OCI-M1 (cell line): ENCODE measurements around the gene TGFBR3L.
"Not testable (repeated sequence)": the region's sequence is repeated elsewhere in the genome, so short reads cannot be mapped to it uniquely, and the experiment has no call there.

Source experiments
- DNase-seq: peaks from one replicate; lab custom pipeline; 2025; lab: John Stamatoyannopoulos, UW

TGFBR3L gene

DNA sequence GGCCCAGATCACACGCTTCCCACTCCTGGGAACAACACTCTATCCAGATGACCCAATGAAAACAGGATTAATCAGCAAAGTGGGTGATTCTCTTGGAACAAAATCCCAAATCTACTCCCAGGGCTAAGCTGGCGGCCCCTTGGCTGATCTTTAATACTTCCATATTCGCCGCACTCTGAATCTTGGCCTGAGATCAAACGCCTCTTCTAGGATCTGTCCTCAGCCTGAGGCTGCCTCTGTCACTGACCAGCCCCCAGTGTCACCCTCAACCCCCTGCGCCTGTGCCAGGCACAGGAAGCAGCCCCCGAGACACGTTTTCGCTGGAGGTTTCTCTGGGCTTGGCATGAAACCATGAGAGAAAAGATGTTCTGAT, 13.7 kb downstream of the TGFBR3L start:
- DNase-seq: no peak

DNA sequence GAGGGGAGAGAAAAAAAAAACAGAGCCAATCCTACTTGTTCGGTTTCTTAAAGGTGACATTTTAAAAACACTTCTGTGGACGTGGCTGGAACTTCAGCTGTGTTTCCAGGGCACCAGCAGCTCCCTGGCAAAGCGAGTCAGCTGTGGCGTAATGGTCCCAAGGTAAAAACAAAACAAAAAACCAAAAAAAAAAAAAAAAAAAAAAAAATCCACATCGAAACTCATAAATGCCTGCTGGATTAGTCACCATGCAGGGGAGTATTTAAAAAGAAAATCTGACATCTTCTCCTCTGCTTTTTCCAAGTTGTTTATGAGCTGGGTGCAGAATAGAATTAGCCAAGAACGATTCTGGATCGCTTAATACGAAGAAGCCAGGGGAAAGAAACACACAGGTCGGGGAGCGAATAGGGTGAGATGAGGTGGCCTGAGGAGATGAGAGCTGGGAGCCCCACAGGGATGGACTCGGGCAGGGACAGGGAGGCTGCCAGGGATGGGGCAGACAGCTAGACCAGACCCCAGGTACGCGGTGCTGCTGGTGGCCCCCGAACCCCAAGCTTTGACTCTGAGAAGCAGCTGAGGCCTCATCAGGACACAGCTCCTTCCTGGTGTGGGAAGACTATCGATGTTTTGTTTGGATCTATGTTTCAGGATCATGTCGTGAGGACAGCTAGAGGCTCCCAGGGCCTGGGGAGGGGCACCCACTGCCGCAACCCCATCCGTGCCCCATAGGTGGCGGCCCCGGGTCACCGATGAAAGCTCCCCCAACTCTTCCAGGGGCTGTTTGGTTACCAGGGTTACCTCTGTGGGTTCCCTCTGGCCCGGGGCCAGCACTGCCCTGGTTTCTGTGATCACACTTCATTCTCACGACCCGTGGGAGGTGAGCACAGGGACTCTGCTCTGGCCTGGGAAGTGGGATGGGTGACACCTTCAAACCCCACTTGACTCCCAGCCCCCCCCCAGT, 14.4 kb downstream of the TGFBR3L start:
- peak; percentile 88 for DNase-seq

DNA sequence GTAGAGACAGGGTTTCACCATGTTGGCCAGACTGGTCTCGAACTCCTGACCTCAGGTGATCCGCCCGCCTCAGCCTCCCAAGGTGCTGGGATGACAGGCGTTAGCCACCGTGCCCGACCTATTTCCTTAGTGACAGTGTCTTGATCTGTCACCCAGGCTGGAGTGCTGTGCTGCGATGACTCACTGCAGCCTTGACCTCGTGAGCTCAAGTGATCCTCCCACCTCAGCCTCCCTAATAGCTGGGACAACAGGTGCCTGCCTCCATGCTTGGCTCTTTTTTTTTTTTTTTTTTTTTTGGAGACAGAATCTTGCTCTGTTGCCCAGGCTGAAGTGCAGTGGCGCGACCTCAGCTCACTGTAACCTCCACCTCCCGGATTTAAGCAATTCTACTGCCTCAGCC, 15.4 kb downstream of the TGFBR3L start:
- DNase-seq: not testable (repeated sequence)

DNA sequence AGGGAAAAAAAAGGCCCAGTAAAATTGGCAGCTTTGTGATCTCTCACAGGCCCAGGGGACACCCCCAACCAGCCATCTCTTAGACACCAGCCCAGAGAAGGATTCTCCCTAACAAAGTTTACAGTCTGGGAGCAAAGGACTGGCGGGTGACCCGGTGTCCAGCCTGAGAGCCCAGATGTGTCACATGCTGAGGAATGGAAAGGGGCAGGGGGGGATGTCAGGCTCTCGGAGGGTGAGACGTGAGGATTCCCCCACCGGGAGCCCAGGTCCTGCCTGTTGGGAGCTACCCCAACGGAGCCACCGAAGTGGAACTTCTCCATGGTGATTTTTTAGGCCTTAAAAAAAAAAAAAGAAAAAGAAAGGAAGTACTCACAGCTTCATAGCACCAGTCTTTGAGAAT, 16.1 kb downstream of the TGFBR3L start:
- no peak for DNase-seq

DNA sequence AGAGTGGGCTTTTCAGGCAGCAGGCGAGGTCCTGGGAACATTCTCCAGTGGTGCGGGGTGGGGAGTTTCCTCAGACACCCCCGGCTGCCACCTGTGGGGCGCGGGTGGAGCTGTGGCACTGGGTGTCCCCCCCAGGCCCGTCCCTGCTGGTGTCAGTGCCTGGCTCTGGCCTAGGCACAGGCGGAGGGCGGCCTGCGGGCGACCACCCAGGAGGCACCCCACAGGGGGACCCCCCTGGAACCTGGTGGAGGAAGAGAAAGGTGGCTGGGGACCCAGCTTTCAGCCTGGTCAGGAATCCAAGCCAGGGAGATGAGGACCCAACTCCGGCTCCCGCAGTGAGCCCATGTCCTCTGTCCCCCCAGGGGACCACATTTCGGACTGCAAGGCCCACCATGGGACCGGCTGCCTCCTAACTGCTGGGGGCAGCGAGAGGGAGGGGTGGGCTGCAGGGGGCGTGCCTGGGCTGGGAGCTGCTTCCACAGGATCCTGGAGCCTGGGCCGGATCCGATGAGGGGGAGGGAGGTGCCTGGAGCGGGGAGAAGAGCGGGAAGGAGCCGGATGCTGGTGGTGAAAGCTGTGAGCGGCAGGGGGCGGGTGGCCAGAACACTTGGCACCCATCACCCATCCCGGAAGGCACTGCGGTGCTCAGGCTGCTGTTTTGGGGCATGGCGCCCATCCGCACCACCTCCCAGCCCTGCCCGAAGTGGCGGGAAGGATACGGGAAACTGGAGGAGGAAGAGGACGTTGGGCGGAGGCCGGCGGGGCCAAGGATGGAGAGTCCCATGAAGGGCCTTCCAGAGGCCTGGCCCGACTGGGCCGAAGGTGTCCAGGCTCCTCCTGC, 16.8 kb downstream of the TGFBR3L start:
- DNase-seq: no peak

DNA sequence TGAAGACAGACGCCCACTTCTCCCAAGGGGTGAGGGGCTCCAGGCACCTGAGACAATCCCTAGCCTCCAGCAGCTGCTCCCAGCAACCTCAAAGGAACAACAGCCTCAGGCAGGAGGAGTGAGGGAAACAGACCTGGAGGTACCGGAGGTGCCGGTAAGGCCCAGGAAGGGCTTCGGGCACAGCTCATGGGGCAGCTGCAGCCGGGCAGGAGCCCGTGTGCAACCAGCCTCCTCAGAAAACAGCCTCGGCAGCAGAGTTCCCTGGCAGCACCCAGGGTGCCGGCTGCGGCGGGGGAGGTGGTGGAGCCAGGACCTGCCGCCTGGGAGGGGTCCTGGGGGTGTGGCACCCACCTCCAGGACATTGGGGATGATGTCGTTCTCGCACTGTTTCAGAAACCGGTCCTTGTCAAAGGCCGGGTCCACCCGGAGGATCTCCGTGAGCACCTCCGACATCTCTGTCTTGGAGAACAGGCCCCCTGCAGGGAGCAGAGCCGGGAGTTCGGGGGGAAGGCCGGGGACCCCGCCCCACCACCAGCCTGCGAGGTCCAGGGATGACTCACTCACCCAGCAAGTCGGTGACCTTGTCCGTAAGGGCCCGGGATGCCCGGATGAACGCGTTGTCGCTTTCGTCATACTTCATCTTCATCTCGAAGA, 17.8 kb downstream of the TGFBR3L start:
- no peak for DNase-seq

DNA sequence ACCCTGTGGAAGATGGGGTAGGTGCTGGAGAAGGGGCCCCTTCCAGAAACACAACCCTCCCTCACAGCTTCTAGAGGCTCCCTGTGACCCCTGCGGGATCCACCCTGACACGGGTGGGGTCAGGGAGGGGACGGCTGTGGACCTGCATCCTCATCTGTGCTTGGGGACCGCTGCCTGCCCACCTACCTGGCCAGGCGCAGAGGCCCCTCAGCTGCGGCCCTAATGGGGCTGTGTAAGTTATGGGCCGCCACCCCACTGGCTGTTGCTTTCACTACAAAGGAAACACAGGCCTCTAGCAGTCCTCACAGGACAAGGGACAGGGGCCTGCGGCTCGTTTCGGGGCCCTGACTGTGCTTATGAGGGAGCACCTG, 18.3 kb downstream of the TGFBR3L start:
- DNase-seq: no peak

DNA sequence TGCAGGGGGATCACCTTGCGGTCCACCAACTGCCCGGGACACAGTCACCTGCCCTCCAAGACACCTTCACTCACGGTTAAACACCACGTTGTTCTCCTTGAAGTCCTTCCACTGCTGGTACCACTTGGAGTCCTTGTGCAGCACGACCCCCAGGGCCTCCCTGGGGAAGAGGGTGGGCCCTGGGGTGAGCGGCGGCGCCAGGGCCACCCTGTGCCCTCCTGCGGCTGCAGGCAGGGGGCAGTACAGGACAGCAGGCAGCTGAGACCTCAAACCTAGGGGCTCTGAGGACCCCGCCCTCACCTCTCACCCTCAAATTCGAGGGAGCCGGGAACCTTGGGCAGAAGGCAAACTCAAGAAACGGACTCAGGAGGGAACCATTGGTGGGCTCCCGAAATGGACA, 18.8 kb downstream of the TGFBR3L start:
- no peak for DNase-seq

DNA sequence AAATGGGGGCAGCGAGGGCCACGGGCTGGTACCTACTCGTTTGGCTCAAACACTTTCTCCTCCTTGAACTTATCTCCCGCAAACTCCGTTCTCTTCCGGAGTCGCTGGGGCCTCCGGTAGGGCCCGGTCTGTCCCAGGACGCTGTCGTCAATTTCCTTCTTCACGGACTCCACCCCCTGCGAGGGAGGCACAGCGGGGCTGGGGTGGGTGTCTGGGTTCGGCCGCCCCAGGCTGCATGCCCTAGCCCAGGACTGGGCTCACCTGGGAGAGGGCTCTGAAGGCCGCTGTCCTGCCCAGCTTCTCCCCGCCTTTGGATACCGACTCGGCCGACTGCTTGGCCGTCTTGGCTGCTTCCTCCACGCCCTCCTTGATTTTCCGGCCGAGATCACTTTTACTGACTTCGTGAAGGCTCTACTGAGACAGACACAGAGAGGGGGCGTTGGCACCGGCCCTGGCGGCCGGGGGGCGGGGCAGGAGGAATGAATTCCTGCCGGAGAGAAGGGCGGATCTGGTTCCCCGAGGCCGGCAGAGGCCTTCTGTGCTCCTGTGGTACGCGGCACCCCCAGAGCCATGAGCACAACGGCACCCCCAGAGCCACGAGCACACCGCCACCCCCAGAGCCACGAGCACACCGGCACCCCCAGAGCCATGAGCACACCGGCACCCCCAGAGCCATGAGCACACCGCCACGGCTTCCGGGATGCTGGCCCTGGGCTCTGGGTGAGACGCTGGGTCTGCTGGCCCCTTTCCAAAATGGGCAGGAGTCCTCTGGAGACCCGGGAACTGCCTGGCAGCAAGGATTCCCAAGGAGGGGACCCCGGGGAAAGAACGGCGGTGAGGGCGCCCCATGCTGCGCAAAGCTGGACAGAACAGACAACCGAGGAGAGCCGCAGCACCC, 19.4 kb downstream of the TGFBR3L start:
- DNase-seq: no peak

DNA sequence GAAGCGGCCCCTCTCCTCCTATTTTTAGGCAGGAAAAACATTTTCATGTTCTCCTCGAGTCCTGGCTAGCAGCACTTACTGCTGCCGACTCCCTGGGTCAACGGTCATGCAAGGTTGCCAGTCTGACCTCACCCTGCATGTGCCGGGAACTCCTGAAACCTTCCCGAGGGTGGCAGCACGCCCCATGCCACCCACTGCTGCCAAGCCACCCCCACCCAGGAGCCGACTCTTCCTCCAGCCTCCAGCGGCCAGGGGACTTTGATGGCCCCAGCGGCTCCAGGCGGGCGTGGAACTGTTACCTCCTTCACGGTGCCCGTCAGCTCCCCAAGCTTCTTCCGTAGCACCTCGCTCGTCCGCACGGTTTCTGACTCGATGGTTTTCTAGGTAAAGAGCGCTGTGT, 20.1 kb downstream of the TGFBR3L start:
- DNase-seq: no peak

DNA sequence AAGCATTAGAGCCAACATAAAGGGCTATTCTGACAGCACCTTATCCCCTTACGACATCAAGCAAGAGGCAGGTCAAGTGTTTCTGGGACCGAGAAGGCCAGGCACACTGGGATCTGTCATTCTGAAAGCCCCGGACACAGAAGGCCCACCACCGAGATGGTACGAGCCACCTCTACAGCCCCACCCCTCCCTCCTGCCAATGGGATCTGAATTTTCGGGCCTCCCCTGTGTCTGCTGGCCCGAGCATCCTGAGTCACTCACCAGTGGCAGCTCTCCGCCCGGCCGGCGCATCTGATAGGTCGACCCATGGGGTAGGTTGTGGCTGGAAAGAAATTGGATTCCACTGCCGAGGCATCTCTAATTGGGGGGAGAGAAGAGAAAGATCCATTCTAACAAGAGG, 26.2 kb downstream of the TGFBR3L start:
- no peak for DNase-seq

DNA sequence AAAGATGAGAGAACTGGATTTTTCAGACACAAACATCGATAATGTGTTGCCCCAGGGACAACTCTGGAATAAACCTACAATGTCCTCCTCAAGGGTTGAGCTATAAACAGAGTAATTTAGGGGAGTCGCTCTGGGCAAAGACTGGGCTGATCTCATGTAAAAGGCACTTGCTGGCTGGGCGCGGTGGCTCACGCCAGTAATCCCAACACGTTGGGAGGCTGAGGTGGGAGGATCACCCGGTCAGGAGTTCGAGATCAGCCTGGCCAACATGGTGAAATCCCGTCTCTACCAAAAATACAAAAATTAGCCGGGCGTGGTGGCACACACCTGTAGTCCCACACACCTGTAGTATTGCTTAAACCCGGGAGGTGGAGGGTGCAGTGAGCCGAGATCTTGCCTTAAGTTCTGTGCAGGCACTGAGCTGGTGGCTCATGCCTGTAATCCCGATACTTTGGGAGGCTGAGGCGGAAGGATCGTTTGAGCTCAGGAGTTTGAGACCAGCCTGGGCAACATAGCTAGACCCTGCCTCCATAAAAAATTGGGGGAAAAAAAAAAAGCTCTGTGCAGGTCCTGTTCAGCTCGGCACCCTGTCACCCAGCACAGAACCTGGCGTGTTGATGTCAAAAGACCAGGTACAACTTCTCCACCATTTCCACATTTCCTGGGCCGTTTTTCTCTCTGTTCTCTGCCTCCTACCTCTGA, 27.4 kb downstream of the TGFBR3L start:
- no peak for DNase-seq

DNA sequence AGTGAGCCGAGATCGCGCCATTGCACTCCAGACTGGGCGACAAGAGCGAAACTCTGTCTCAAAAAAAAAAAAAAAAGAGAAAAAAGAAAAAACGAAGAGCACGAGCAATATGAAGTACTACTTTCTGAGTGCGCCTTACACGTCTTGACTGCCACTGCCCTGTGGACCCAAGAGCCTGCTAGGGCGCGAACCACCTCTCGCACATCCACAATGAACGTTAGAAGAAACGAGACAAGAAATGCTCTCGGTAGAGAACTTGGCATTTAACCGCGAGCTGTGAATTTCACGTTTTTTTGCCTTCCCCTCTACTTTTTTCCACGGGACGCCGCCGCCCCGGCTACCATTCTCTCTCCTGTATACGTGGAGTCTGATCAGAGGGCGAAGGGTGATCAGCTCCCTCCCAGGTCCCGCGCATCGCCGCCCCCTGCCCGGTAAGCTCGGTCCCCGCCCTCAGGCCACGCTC, 28.4 kb downstream of the TGFBR3L start:
- DNase-seq: peak; percentile 40

DNA sequence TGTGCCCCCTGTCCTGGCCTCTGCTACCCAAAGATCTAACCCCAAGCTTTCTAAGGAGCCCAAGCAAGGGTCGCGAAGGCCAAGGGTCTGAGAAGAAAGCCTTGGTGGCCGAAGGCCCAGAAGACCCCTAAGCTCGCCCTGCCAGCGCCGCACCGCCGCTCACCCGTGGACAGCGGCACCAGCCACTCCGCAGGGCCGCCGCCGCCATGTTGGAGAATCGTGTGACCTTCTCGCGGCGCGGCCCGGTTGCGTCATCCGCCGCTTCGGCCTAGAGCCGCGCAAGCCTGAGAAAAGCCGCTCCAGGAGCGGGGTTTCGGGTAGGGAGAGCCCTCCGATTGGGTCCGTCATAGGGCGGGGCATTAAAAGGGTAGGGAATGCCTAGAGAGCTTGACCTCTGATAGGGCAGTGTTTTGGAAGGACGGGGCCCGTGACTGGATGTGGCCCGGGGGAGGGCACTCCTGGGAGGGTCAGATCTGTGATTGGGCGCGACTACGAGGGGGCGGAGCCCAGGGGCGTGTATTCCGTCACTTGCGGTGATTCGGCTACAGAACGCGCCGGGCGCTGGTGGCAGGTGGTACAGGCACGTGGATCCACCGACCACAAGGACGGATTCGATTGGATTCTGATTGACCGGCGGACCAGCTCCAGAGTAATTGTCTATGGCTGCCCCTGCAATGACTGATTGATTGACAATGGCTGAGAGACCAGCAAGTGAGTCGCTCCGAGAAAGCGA, 29.0 kb downstream of the TGFBR3L start, which contains the start of gene TIMM44:
TIMM44 (minus strand) TSS at position 223 of the 733 bp plus-strand sequence; CDS start at position 208, 15 bp downstream.
- peak; percentile 100 for DNase-seq

DNA sequence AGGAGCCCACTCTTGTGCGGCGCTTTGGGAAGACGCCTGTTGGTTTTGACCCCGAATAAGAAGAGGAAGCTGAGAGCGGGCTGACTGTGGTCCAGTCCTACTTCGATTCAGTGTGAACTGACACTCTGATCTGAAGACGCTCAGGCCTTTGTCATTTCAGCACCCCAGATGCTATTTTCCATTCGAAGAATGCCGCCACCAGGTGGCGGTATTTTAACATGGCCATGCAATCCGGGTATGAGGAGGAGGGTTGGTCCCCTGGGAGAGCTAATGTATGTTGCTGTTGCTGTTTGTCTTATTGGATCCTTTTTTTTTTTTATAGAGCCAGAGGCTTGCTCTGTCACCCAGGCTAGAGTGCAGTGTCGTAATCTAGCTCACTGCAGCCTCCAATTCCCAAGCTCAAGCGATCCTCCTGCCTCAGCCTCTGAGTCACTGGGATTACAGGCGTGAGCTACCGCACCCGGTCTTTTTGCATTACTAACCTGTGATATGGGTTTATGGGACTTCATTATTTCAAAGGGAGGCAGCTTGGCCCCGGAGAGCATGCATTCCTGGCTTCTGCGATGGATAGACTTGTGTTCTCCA, 29.6 kb downstream of the TGFBR3L start:
- peak; percentile 97 for DNase-seq

DNA sequence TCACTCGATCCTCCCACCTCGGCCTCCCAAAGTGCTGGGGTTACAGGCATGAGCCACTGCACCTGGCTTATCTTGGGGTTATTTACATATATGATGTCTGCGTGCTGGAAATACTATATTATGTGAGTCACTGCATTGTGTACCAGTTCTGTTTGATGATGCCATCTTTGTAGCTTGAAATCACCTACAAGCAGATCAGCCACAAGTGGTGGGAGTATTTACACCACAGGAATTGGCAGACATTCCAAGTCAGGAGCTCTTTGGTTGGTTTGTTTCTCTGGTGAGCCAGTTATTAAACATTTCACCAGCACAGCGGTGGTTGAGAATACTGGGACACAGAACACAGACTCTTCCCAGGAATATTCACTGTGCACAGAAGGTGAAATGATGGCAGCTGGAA, 33.3 kb downstream of the TGFBR3L start:
- no peak for DNase-seq

DNA sequence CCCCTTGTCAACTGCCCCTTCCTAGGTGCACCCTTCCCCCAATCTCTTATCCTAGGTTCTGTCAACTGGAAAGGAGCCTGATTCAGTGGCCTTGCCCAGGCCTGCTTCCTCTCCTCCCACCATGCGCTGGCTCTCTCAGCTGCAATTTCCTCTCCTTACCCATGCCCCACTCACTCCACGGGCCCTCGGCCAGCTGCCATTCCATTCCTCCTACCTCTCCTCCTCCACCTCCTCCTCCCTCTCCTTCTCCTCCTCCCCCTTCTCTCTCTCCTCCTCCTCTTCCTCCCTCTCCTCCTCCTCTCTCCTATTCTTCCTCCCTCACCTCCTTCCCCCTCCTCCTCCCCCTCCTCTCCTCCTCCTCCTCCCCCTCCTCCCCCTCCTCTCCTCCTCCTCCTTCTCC, 38.4 kb downstream of the TGFBR3L start:
- DNase-seq: peak; percentile 28

DNA sequence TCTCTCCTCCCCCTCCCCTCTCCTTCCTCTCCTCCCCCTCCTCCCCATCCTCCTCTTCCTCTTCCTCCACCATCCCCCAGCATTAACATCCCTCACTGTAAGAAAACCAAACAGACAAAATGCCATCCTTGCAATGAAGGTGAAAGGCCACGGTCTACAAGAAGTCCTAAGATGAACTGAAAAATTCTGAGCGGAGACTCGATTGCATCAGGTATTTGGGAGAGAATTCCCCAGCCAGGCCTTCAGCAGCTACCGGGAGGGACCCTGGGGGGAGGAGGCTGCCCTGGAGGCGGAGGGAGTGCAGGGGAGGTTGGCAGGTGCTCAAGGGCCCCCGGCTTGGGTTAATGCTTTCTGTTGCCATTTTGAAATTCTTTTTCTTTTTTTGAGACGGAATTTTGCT, 38.9 kb downstream of the TGFBR3L start:
- DNase-seq: no peak

DNA sequence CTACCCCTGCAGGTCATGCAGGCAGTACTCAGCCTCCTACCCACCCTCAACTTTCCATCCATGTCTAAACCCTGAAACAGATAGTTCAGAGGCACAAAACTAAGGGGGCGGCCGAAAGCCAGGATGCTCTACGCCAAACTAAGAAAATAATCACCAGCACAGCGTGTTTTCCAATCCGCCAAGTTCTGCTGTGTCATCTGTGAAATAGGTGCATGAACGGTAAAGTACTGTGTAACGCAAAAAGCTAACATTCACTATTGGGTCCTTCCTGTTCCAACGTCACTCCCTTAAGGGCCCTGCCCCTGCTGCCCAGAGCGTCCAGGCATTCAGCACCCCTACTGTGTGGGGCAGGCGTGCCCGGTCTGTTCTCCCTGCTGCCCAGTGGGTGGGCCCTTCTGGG, 41.1 kb downstream of the TGFBR3L start:
- no peak for DNase-seq

DNA sequence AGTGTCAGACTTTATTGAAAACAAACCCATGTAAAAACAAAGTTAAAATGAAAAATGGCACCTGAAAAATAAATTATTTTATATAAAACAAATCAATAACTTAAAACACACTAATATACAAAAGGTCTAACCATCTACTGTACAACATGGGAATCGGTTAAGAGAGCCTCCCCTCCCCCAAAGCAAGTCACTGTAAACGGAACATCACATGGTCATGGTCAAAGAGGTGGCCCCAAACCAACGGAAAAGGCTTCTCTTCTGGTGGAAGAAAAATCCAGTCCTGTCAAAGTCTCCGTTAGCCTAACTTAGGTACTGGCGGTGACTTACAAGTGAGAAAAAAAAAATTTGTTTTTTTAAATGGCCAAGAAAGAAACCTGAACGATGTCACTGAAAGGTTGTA, 44.6 kb downstream of the TGFBR3L start:
- peak; percentile 16 for DNase-seq
